Liver (tissue), 9 donors: ENCODE results near the gene CAPZB. TPM values are rescaled to one million over a fixed set of nuclear protein-coding genes. Genes with fewer than 3 reads are reported as not detected.

Experiments
- DNase-seq: peaks from one replicate; pipeline ENCODE4 v3.0.0-alpha.2; 2017; ENCODE audit warnings: low spot score
- H3K27ac ChIP-seq, 2 donors: one replicate each; pipeline ENCODE4 v1.7.0; 2013; ENCODE audit warnings: inconsistent platforms in 2 of 2, low read length in 2 of 2, control low read depth in 1 of 2, low read depth in 1 of 2, mild to moderate bottlenecking in 1 of 2
- H3K27me3 ChIP-seq, 4 donors: one replicate each; pipeline versions ENCODE4 v1.6.1 to v1.7.0; 2013; ENCODE audit warnings: low read length in 3 of 4, inconsistent platforms in 1 of 4, mild to moderate bottlenecking in 1 of 4, moderate library complexity in 1 of 4; ENCODE audit not compliant: control insufficient read depth in 4 of 4, insufficient read depth in 4 of 4
- H3K36me3 ChIP-seq, 4 donors: one replicate each; pipeline versions ENCODE4 v1.6.1 to v1.7.0; 2013; ENCODE audit warnings: low read length in 3 of 4, mild to moderate bottlenecking in 3 of 4, low read depth in 1 of 4, moderate library complexity in 1 of 4; ENCODE audit not compliant: control insufficient read depth in 4 of 4, insufficient read depth in 3 of 4
- H3K4me1 ChIP-seq, 4 donors: one replicate each; pipeline versions ENCODE4 v1.6.1 to v1.7.0; 2013; ENCODE audit warnings: low read length in 3 of 4, mild to moderate bottlenecking in 3 of 4, moderate library complexity in 1 of 4; ENCODE audit not compliant: control insufficient read depth in 4 of 4, insufficient read depth in 4 of 4
- H3K4me3 ChIP-seq, 3 donors: one replicate each; pipeline versions ENCODE4 v1.6.1 to v1.7.0; 2013; ENCODE audit warnings: low read length in 3 of 3, control low read depth in 1 of 3, low read depth in 1 of 3, mild to moderate bottlenecking in 1 of 3
- H3K9ac ChIP-seq, 2 donors: one replicate each; pipeline ENCODE4 v1.7.0; 2013; ENCODE audit warnings: low read length in 2 of 2, mild to moderate bottlenecking in 2 of 2, moderate library complexity in 2 of 2, control low read depth in 1 of 2, low read depth in 1 of 2
- H3K9me3 ChIP-seq, 4 donors: one replicate each; pipeline versions ENCODE4 v1.6.1 to v1.7.0; 2013; ENCODE audit warnings: low read length in 3 of 4; ENCODE audit not compliant: control insufficient read depth in 4 of 4
- ATF3 ChIP-seq: IDR thresholded peaks from 2 replicates; pipeline ENCODE4 v1.6.1; 2016; ENCODE audit warnings: antibody characterized with exemption
- CTCF ChIP-seq: fragments of 150-350 bp; IDR thresholded peaks from 2 replicates; pipeline ENCODE4 v1.5.1; 2017; ENCODE audit warnings: improper control_type of control experiment, low read depth, low read length; ENCODE audit not compliant: missing input control
- EGR1 ChIP-seq, 2 donors: IDR thresholded peaks; 2 replicates each; pipeline ENCODE4 v1.6.1; 2016 to 2018; ENCODE audit warnings: antibody characterized with exemption in 2 of 2, low read depth in 2 of 2
- FOXA1 ChIP-seq: IDR thresholded peaks from 2 replicates; pipeline ENCODE4 v1.6.1; 2016; ENCODE audit warnings: antibody characterized with exemption
- FOXA2 ChIP-seq: IDR thresholded peaks from 2 replicates; pipeline ENCODE4 v1.6.1; 2016; ENCODE audit warnings: antibody characterized with exemption
- GABPA ChIP-seq, 2 donors: IDR thresholded peaks in 1 of 2; conservative IDR thresholded peaks in 1 of 2; 2 replicates each; pipeline ENCODE4 v1.6.1; 2016; ENCODE audit warnings: antibody characterized with exemption in 2 of 2, mild to moderate bottlenecking in 1 of 2, moderate library complexity in 1 of 2
- HNF4A ChIP-seq, 2 donors: conservative IDR thresholded peaks; 2 replicates each; pipeline ENCODE4 v1.6.1; 2016; ENCODE audit warnings: antibody characterized with exemption in 2 of 2, mild to moderate bottlenecking in 2 of 2
- HNF4G ChIP-seq: IDR thresholded peaks from 2 replicates; pipeline ENCODE4 v1.6.1; 2016; ENCODE audit warnings: antibody characterized with exemption
- JUND ChIP-seq, 2 donors: IDR thresholded peaks; 2 replicates each; pipeline ENCODE4 v1.6.1; 2016; ENCODE audit warnings: antibody characterized with exemption in 2 of 2
- MAX ChIP-seq: IDR thresholded peaks from 2 replicates; pipeline ENCODE4 v1.6.1; 2016; ENCODE audit warnings: antibody characterized with exemption
- NR2F2 ChIP-seq: IDR thresholded peaks from 2 replicates; pipeline ENCODE4 v1.6.1; 2016; ENCODE audit warnings: antibody characterized with exemption
- RAD21 ChIP-seq, 2 donors: IDR thresholded peaks; 2 replicates each; pipeline ENCODE4 v1.6.1; 2016; ENCODE audit warnings: antibody characterized with exemption in 2 of 2, mild to moderate bottlenecking in 2 of 2
- REST ChIP-seq: IDR thresholded peaks from 2 replicates; pipeline ENCODE4 v1.6.1; 2016; ENCODE audit warnings: antibody characterized with exemption, mild to moderate bottlenecking
- RXRA ChIP-seq, 2 donors: IDR thresholded peaks; 2 replicates each; pipeline ENCODE4 v1.6.1; 2017 to 2018; ENCODE audit warnings: antibody characterized with exemption in 2 of 2, mild to moderate bottlenecking in 1 of 2
- SP1 ChIP-seq: IDR thresholded peaks from 2 replicates; pipeline ENCODE4 v1.6.1; 2018; ENCODE audit warnings: antibody characterized with exemption, mild to moderate bottlenecking
- TAF1 ChIP-seq: conservative IDR thresholded peaks from 2 replicates; pipeline ENCODE4 v1.6.1; 2016; ENCODE audit warnings: antibody characterized with exemption, mild to moderate bottlenecking
- YY1 ChIP-seq: IDR thresholded peaks from 2 replicates; pipeline ENCODE4 v1.6.1; 2016; ENCODE audit warnings: antibody characterized with exemption, mild to moderate bottlenecking
- ZBTB33 ChIP-seq: IDR thresholded peaks from 2 replicates; pipeline ENCODE4 v1.6.1; 2016; ENCODE audit warnings: antibody characterized with exemption
- WGBS: extraction: QIAGEN DNeasy Blood & Tissue Kit; methylation state at CpG from one replicate; pipeline ENCODE4 v1.1.7; 2013; 5-methylcytosine and 5-hydroxymethylcytosine counted together
- polyA plus RNA-seq, 2 donors: library from polyadenylated mRNA; stranded (reverse) in 1 of 2; unstranded in 1 of 2; fragments of 200-250 nt in 1 of 2; fragments of >200 nt in 1 of 2; fragmentation: Nextera tagmentation in 1 of 2; extraction: Ambion mirVana in 1 of 2; gene quantifications; one replicate each; pipeline versions ENCODE4 v1.2.1 to v1.2.3, GENCODE V29; 2013 to 2015
- total RNA-seq, 2 donors: library from RNA; depleted of rRNA; stranded (reverse); fragments of >200 nt; gene quantifications; one replicate each; pipeline ENCODE4 v1.2.3, GENCODE V29; 2014
- donor health status: healthy.
- donor health status: healthy.
- donor health status: healthy.
- donor health status: healthy.
- donor health status: healthy.

CAPZB gene
- total and polyA plus RNA-seq, 4 donors, result 38.3 to 98.9 (median 51.1) TPM

GRCh38 chr1:19411612-19412011, 73.7 kb downstream of the CAPZB start:
- peaks cover 2 to 8% (median 4%) of the 10 kb centered on the region in 4 donors for H3K4me1 ChIP-seq
- DNase-seq, result no peak
- TF ChIP-seq ATF3 (no peak), RAD21 (IDR thresholded peaks at IDR 0.05) (no peak), RXRA (IDR thresholded peaks at IDR 0.05) (no peak), JUND (IDR thresholded peaks at IDR 0.05) (no peak), REST (no peak), NR2F2 (no peak), EGR1 (IDR thresholded peaks at IDR 0.05; ENCODE audit: low read depth in 2 of 2) (no peak), ZBTB33 (no peak), HNF4A (conservative IDR thresholded peaks at IDR 0.05) (no peak), FOXA2 (no peak), HNF4G (no peak), TAF1 (no peak), FOXA1 (no peak), GABPA (IDR thresholded peaks at IDR 0.05 in 1 of 2, conservative IDR thresholded peaks at IDR 0.05 in 1 of 2) (no peak), YY1 (no peak), CTCF (no peak), MAX (no peak)
- no peak overlapping the region for H3K27ac ChIP-seq
- no peaks in the 10 kb centered on the region for H3K9me3 ChIP-seq
- H3K4me3 ChIP-seq, result no peak overlapping the region
- 85% methylated on average over 8 of the region's 8 CpGs for WGBS
- no peaks in the 10 kb centered on the region for H3K27me3 ChIP-seq
- no peak overlapping the region for H3K9ac ChIP-seq
- H3K36me3 ChIP-seq, result peaks cover 0 to 4% (median 1%) of the 10 kb centered on the region in 4 donors

GRCh38 chr1:19410393-19410792, 74.9 kb downstream of the CAPZB start:
- TF ChIP-seq MAX (no peak), JUND (IDR thresholded peaks at IDR 0.05) (no peak), RAD21 (IDR thresholded peaks at IDR 0.05) (no peak), TAF1 (no peak), HNF4A (conservative IDR thresholded peaks at IDR 0.05) (no peak), SP1 (no peak), YY1 (no peak), REST (no peak), NR2F2 (no peak), HNF4G (no peak)
- Histone ChIP-seq H3K9ac (no peak overlapping the region), H3K4me3 (no peak overlapping the region), H3K36me3 (peaks cover 0 to 4% (median 1%) of the 10 kb centered on the region in 4 donors), H3K27me3 (no peaks in the 10 kb centered on the region), H3K9me3 (no peaks in the 10 kb centered on the region), H3K4me1 (peaks cover 2 to 8% (median 4%) of the 10 kb centered on the region in 4 donors), H3K27ac (no peak overlapping the region)
- WGBS, result 91% methylated on average over 5 of the region's 5 CpGs
- DNase-seq, result no peak
